K562 (cell line): ENCODE data around the gene PDIA5. TPM values are rescaled to one million over a fixed set of nuclear protein-coding genes. Genes with fewer than 3 reads are reported as not detected.

Experiments
- ATAC-seq: fragments of 200-7000 bp; cut with Tn5 transposase; 3 replicates; pipeline ENCODE4 v1.9.1; 2020; ENCODE audit warnings: moderate library complexity
- BruUV-seq: library from RNA; stranded (reverse); fragments of 400-500 nt; replicated peaks from 2 replicates; lab custom pipeline; 2021; lab: Mats Ljungman, UMichigan
- CTCF ChIA-PET: fragments of 300-600 bp; formaldehyde crosslinking; extraction: SDS; loops from one replicate; lab custom pipeline; 2021; ENCODE audit warnings: low intra/inter-chr PET ratio; lab: Yijun Ruan, JAX
- POLR2A ChIA-PET: fragments of 300-600, 350-650 bp; sonication (Branson Sonifier 250); formaldehyde crosslinking; extraction: SDS; loops from one replicate; lab custom pipeline; 2021; ENCODE audit warnings: antibody characterized with exemption, inconsistent platforms; lab: Yijun Ruan, JAX
- DNase-seq, 4 experiments: peaks; one replicate each; pipeline versions ENCODE4 v3.0.0 to v3.0.0-alpha.2; 2011 to 2018; ENCODE audit warnings: low spot score in 3 of 4, mixed read lengths in 3 of 4; ENCODE audit errors: extremely low read depth in 1 of 4
- FAIRE-seq: peaks from 2 replicates; lab custom pipeline; 2011; peaks lifted over from hg19 to GRCh38; lab: Jason Lieb, UNC
- H2AFZ ChIP-seq: 2 replicates; pipeline ENCODE4 v1.6.0; 2011; ENCODE audit warnings: low read depth, low read length, control low read depth, inconsistent platforms
- H3K27ac ChIP-seq: fragments of 200-600 bp; 3 replicates; pipeline ENCODE4 v1.8.0; 2011; ENCODE audit warnings: low read depth, mild to moderate bottlenecking, control low read depth, inconsistent platforms, low read length, moderate library complexity, mixed read lengths; ENCODE audit errors: extremely low read depth
- H3K27me3 ChIP-seq, 2 experiments: fragments of 300-600 bp in 1 of 2; 2 replicates in 1 of 2; 3 replicates in 1 of 2; pipeline versions ENCODE4 v1.6.0 to v1.8.0; 2011; ENCODE audit warnings: inconsistent platforms in 2 of 2, low read length in 2 of 2, mild to moderate bottlenecking in 1 of 2, mixed read lengths in 1 of 2, moderate library complexity in 1 of 2; ENCODE audit not compliant: control insufficient read depth in 2 of 2, insufficient read depth in 2 of 2
- H3K36me3 ChIP-seq: fragments of 300-600 bp; 3 replicates; pipeline ENCODE4 v1.8.0; 2011; ENCODE audit warnings: mild to moderate bottlenecking, low read length, inconsistent platforms; ENCODE audit not compliant: control insufficient read depth, insufficient read depth
- H3K4me1 ChIP-seq, 2 experiments: fragments of 200-600 bp in 1 of 2; replicated peaks in 1 of 2; 2 replicates in 1 of 2; 3 replicates in 1 of 2; pipeline versions ENCODE4 v1.5.1 to v1.8.0; 2011; ENCODE audit warnings: inconsistent platforms in 2 of 2, low read length in 2 of 2, mild to moderate bottlenecking in 1 of 2, mixed read lengths in 1 of 2, moderate library complexity in 1 of 2; ENCODE audit not compliant: control insufficient read depth in 2 of 2, insufficient read depth in 2 of 2
- H3K4me2 ChIP-seq: 2 replicates; pipeline ENCODE4 v1.6.1; 2011; ENCODE audit warnings: low read length, control low read depth, inconsistent platforms, mixed read lengths; ENCODE audit not compliant: insufficient read depth
- H3K4me3 ChIP-seq: fragments of 200-600 bp; sonication (generic), shearing (Covaris generic); 2 replicates; pipeline ENCODE4 v1.5.1; 2016; ENCODE audit warnings: control low read depth, inconsistent platforms
- H3K79me2 ChIP-seq: fragments of 200-600 bp; 3 replicates; pipeline ENCODE4 v1.8.0; 2011; ENCODE audit warnings: low read length, inconsistent platforms; ENCODE audit not compliant: control insufficient read depth, insufficient read depth
- H3K9ac ChIP-seq, 2 experiments: 2 replicates each; pipeline versions ENCODE4 v1.6.0 to v1.6.1; 2011; ENCODE audit warnings: low read depth in 2 of 2, low read length in 2 of 2, control low read depth in 1 of 2, inconsistent platforms in 1 of 2, mild to moderate bottlenecking in 1 of 2, mixed read lengths in 1 of 2; ENCODE audit not compliant: insufficient read depth in 1 of 2
- H3K9me1 ChIP-seq: one replicate; pipeline ENCODE4 v1.6.0; 2011; ENCODE audit warnings: inconsistent platforms, mild to moderate bottlenecking, low read length, moderate library complexity; ENCODE audit not compliant: control insufficient read depth, insufficient read depth
- H3K9me3 ChIP-seq: replicated peaks from 2 replicates; pipeline ENCODE4 v1.5.1; 2011; ENCODE audit warnings: low read depth, low read length, inconsistent platforms; ENCODE audit not compliant: control insufficient read depth, insufficient read depth
- H4K20me1 ChIP-seq: replicated peaks from 2 replicates; pipeline ENCODE4 v1.6.1; 2011; ENCODE audit warnings: low read length, inconsistent platforms, mixed read lengths; ENCODE audit not compliant: control insufficient read depth, insufficient read depth
- ATF7 ChIP-seq: fragments of 450-650 bp; IDR thresholded peaks from 2 replicates; pipeline ENCODE4 v1.7.1; 2014; ENCODE audit warnings: mild to moderate bottlenecking, moderate library complexity
- FIP1L1 ChIP-seq: fragments of 200-400 bp; formaldehyde crosslinking; IDR thresholded peaks from 2 replicates; pipeline ENCODE4 v1.6.1; 2018; ENCODE audit warnings: mild to moderate bottlenecking, low read depth, low read length; ENCODE audit not compliant: poor library complexity, severe bottlenecking
- FOXJ3 ChIP-seq: sonication (generic); formaldehyde crosslinking; IDR thresholded peaks from 2 replicates; pipeline ENCODE4 v1.4.0; 2020; ENCODE audit warnings: mild to moderate bottlenecking, missing genetic modification reagents
- HCFC1 ChIP-seq: IDR thresholded peaks from 2 replicates; pipeline ENCODE4 v1.6.1; 2012; ENCODE audit warnings: low read depth, low read length, improper control_type of control experiment
- NCOA4 ChIP-seq: fragments of 450-650 bp; IDR thresholded peaks from 2 replicates; pipeline ENCODE4 v1.6.1; 2018; ENCODE audit warnings: mild to moderate bottlenecking; ENCODE audit not compliant: partially characterized antibody
- NELFE ChIP-seq: IDR thresholded peaks from 2 replicates; pipeline ENCODE4 v1.6.1; 2011; ENCODE audit warnings: mild to moderate bottlenecking; ENCODE audit not compliant: insufficient read depth, insufficient read length
- NR3C1 ChIP-seq: sonication (generic); formaldehyde crosslinking; IDR thresholded peaks from 2 replicates; pipeline ENCODE4 v1.8.1; 2022; ENCODE audit warnings: missing genetic modification reagents
- PTRF ChIP-seq: fragments of 450-650 bp; IDR thresholded peaks from 2 replicates; pipeline ENCODE4 v1.6.1; 2016; ENCODE audit warnings: mild to moderate bottlenecking, missing genetic modification characterization, missing compliant biosample characterization
- RFX7 ChIP-seq: fragments of 250-450 bp; sonication (Bioruptor Pico); IDR thresholded peaks from 2 replicates; pipeline ENCODE4 v1.5.1; 2021; ENCODE audit warnings: mild to moderate bottlenecking
- SIN3A ChIP-seq, 2 experiments: fragments of 150-350 bp in 1 of 2; IDR thresholded peaks; 2 replicates each; pipeline ENCODE4 v1.6.1; 2011 to 2016; ENCODE audit warnings: borderline replicate concordance in 2 of 2, low read depth in 2 of 2, low read length in 2 of 2, mild to moderate bottlenecking in 2 of 2, moderate library complexity in 2 of 2; ENCODE audit not compliant: control insufficient read depth in 1 of 2
- SRF ChIP-seq, 2 experiments: fragments of 250-450, 450-650 bp in 1 of 2; sonication (Bioruptor Pico) in 1 of 2; sonication (generic) in 1 of 2; formaldehyde crosslinking; IDR thresholded peaks; 2 replicates each; pipeline versions ENCODE4 v1.5.0 to v1.5.1; 2020 to 2022; ENCODE audit warnings: mild to moderate bottlenecking in 1 of 2, missing genetic modification reagents in 1 of 2
- TAF9B ChIP-seq: fragments of 450-650 bp; IDR thresholded peaks from 2 replicates; pipeline ENCODE4 v1.6.1; 2018; ENCODE audit warnings: mild to moderate bottlenecking; ENCODE audit not compliant: partially characterized antibody
- TARDBP ChIP-seq: fragments of 450-650 bp; IDR thresholded peaks from 2 replicates; pipeline ENCODE4 v1.6.1; 2016
- ZNF431 ChIP-seq: sonication (generic); formaldehyde crosslinking; IDR thresholded peaks from 2 replicates; pipeline ENCODE4 v1.8.0; 2022; ENCODE audit warnings: mild to moderate bottlenecking, missing genetic modification reagents
- ZNF740 ChIP-seq, 3 experiments: fragments of 200-800 bp in 1 of 3; sonication (Bioruptor generic) in 1 of 3; sonication (generic) in 1 of 3; formaldehyde crosslinking in 1 of 3; IDR thresholded peaks; 2 replicates each; pipeline versions ENCODE4 v1.6.1 to v1.8.0; 2016 to 2022; ENCODE audit warnings: mild to moderate bottlenecking in 2 of 3, missing compliant biosample characterization in 2 of 3, missing genetic modification characterization in 2 of 3, missing genetic modification reagents in 1 of 3
- WGBS: fragments of 100-300 bp; shearing (Covaris generic); methylation state at CpG from one replicate; pipeline ENCODE4 v1.1.6; 2016; ENCODE audit warnings: low coverage, mixed read lengths; ENCODE audit not compliant: insufficient coverage; ENCODE audit errors: missing lambda C conversion rate; 5-methylcytosine and 5-hydroxymethylcytosine counted together
- in situ Hi-C: fragments of 300-500 bp; cut with MboI; formaldehyde crosslinking; loops from 4 replicates; pipeline ENCODE4 v1.15.0; 2018; ENCODE audit warnings: inconsistent platforms, mixed read lengths
- intact Hi-C: fragments of 100-400 bp; cut with micrococcal nuclease; formaldehyde crosslinking; loops from 2 replicates; pipeline ENCODE4 v1.14.2; 2022
- polyA plus RNA-seq, 8 experiments: library from polyadenylated mRNA; depleted of rRNA in 4 of 8; stranded (reverse) in 5 of 8; unstranded in 3 of 8; fragments of >200 nt; fragmentation: Nextera tagmentation in 2 of 8; fragmentation: Illumina TruSeq in 1 of 8; extraction: Ambion mirVana in 2 of 8; extraction: Trizol in 1 of 8; gene quantifications; 2 replicates each; pipeline versions ENCODE4 v1.2.1 to v1.2.3, GENCODE V29; 2011 to 2014; ENCODE audit warnings: inconsistent platforms in 1 of 8, missing spikeins in 1 of 8
- total RNA-seq, 7 experiments: library from RNA; depleted of rRNA in 6 of 7; stranded (reverse); fragments of >200 nt in 6 of 7; fragmentation: Illumina TruSeq in 2 of 7; extraction: Trizol in 2 of 7; gene quantifications; 2 replicates each; pipeline versions ENCODE4 v1.2.1 to v1.2.3, GENCODE V29; 2011 to 2021; ENCODE audit warnings: low replicate concordance in 1 of 7

Gene PDIA5
- total and polyA plus RNA-seq, 9 of the 15 experiments (the other 6 are each of a cell fraction or from before 2014, with no cell fraction given), result 3.4 to 31.8 (median 19.6) TPM

GRCh38 chr3:123140550-123140949 lies 73.7 kb downstream of the PDIA5 start (continued):
- TF ChIP-seq FIP1L1 (no peak), SIN3A (IDR thresholded peaks at IDR 0.05; ENCODE audit: borderline replicate concordance in 2 of 2, control insufficient read depth in 1 of 2, low read depth in 2 of 2, low read length in 2 of 2) (no peak), NCOA4 (no peak), SRF (CRISPR knock-in tag; IDR thresholded peaks at IDR 0.05) (no peak)

DNA sequence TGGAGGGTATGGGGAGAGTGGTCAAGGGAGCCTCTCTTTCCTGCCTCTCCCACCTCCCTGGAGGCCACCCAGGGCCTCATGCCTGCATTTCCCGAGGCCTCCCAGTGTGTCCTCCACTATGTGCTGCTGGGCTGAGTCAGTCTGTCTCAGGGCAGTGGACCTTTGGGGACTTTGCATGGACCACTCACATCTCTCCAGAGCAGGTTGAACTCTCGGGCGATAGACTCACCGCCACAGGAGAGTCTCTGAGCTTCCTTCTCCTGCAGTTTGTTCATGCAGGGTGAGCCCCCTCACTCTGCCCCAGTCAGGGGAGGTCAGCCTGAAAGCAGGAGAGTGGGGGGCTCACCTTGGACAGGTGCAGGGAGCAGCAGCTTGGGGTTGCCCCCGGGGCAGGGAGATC lies 74.5 kb downstream of the PDIA5 start:
- no peaks in the 10 kb centered on the region for H3K79me2 ChIP-seq
- H3K36me3 ChIP-seq, result peaks cover 62% of the 10 kb centered on the region
- H3K4me1 ChIP-seq, result no peaks in the 10 kb centered on the region
- H3K4me3 ChIP-seq, result no peak overlapping the region
- H2AFZ ChIP-seq, result no peak overlapping the region
- H3K27ac ChIP-seq, result no peak overlapping the region
- 94% methylated on average over 2 of the region's 5 CpGs for WGBS
- no peak overlapping the region for H3K9ac ChIP-seq
- no peak overlapping the region for H3K4me2 ChIP-seq
- no peak for TF ChIP-seq ZNF740 (CRISPR knock-in tag; IDR thresholded peaks at IDR 0.05)
- TF ChIP-seq ZNF740 (tag; IDR thresholded peaks at IDR 0.05), result no peak
- TF ChIP-seq TAF9B, result no peak
- no peak for TF ChIP-seq ATF7
- TF ChIP-seq FOXJ3 (CRISPR knock-in tag), result no peak
- no peak for TF ChIP-seq PTRF (tag)
- TF ChIP-seq NR3C1 (CRISPR knock-in tag), result no peak
- TF ChIP-seq ZNF431, result no peak
- TF ChIP-seq NELFE, result no peak
- no peak for TF ChIP-seq HCFC1
- TF ChIP-seq RFX7 (CRISPR knock-in tag), result no peak
- TF ChIP-seq TARDBP, result no peak
- intact Hi-C loops, result no loop called here
- in situ Hi-C loops, result no loop called here
- H4K20me1 ChIP-seq, result no peaks in the 10 kb centered on the region
- no peaks in the 10 kb centered on the region for H3K9me3 ChIP-seq
- ATAC-seq (no peak), FAIRE-seq (no peak), DNase-seq (no peak)
- CTCF ChIA-PET, result no interaction called here
- H3K9me1 ChIP-seq, result no peaks in the 10 kb centered on the region
- H3K27me3 ChIP-seq, result no peaks in the 10 kb centered on the region
- BruUV-seq, result no TSS peak
- POLR2A ChIA-PET, result interaction anchor here (0.6 kb wide), 1 partner anchor 70 kb away, joined by 3 read pairs; no protein-coding TSS in a partner anchor
